EH (cell line): ENCODE results near the gene TNFAIP2.

Source experiments
- DNase-seq: peaks from one replicate; pipeline ENCODE4 v3.0.0-alpha.2; 2015; ENCODE audit warnings: low read depth

Gene TNFAIP2

GRCh38 chr14:103122585-103122946 lies 695 bp upstream of the TNFAIP2 start:
- DNase-seq: no peak

- peak; percentile 66 for DNase-seq
Observed at GRCh38 chr14:103123634-103124500, 606 bp downstream of the TNFAIP2 start.

GRCh38 chr14:103124501-103125001 lies 1.3 kb downstream of the TNFAIP2 start:
- DNase-seq: no peak

GRCh38 chr14:103125098-103126070 lies 2.1 kb downstream of the TNFAIP2 start:
- no peak for DNase-seq

GRCh38 chr14:103126088-103126872 lies 3.0 kb downstream of the TNFAIP2 start:
- no peak for DNase-seq

GRCh38 chr14:103126873-103127304 lies 3.6 kb downstream of the TNFAIP2 start:
- DNase-seq: no peak

- DNase-seq: no peak
Observed at GRCh38 chr14:103127356-103127755, 4.1 kb downstream of the TNFAIP2 start.

GRCh38 chr14:103127861-103128598 lies 4.8 kb downstream of the TNFAIP2 start:
- no peak for DNase-seq

GRCh38 chr14:103128631-103129300 lies 5.5 kb downstream of the TNFAIP2 start:
- no peak for DNase-seq

GRCh38 chr14:103129301-103130016 lies 6.2 kb downstream of the TNFAIP2 start:
- no peak for DNase-seq

- DNase-seq: no peak
Observed at GRCh38 chr14:103130017-103130764, 6.9 kb downstream of the TNFAIP2 start.

- peak; percentile 90 for DNase-seq
Observed at GRCh38 chr14:103130965-103131364, 7.7 kb downstream of the TNFAIP2 start.

- no peak for DNase-seq
Observed at GRCh38 chr14:103131580-103131979, 8.3 kb downstream of the TNFAIP2 start.

GRCh38 chr14:103132381-103133209 lies 9.3 kb downstream of the TNFAIP2 start:
- no peak for DNase-seq

GRCh38 chr14:103133210-103134140 lies 10.2 kb downstream of the TNFAIP2 start:
- no peak for DNase-seq

GRCh38 chr14:103134405-103134804 lies 11.1 kb downstream of the TNFAIP2 start:
- no peak for DNase-seq

- no peak for DNase-seq
Observed at GRCh38 chr14:103134919-103135318, 11.7 kb downstream of the TNFAIP2 start.
